Skeletal muscle cell (primary cell): ENCODE results near the gene F8.
"Not testable (repeated sequence)": the region's sequence is repeated elsewhere in the genome, so short reads cannot be mapped to it uniquely, and the experiment has no call there.

ENCODE experiments used
- DNase-seq: peaks from one replicate; pipeline ENCODE4 v3.0.0-alpha.2; 2010; ENCODE audit warnings: low read depth
- H3K4me3 ChIP-seq: 2 replicates; pipeline ENCODE4 v1.5.1; 2011; ENCODE audit warnings: low read depth, mild to moderate bottlenecking, control low read depth, low read length, moderate library complexity

The F8 gene

DNA sequence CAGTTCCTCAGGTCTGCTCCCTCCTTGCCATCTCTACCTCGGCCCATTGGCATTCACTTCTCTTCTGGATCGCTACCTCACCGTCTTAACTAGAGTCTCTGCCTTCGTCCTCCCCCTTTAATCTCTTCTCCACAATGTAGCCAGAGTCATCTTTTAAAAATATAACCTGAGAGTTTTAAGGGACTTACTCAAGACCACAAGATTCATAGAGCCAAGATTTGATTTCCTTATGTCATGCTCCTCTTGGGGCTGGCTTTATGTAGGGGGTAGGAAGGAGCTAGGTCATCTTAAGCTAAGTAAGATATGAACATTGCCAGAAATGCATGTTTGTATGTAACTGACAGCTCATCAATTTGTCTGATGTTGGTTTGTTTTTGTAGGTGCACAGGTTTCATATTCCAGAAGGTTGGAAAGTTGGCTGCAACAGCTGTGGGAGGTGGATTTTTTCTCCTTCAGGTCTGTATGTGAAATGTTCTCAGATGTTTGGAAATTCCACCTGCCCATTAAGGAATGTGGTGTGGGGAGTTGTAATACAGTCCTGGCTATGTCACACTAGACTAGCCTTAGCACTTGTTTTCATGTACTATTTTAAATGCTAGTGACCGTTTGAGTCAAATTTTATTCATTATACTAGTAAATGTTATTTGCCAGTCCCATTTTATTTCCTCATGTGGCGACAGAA lies 23.7 kb upstream of the F8 start:
- DNase-seq, result no peak
- H3K4me3 ChIP-seq, result no peak overlapping the region

DNA sequence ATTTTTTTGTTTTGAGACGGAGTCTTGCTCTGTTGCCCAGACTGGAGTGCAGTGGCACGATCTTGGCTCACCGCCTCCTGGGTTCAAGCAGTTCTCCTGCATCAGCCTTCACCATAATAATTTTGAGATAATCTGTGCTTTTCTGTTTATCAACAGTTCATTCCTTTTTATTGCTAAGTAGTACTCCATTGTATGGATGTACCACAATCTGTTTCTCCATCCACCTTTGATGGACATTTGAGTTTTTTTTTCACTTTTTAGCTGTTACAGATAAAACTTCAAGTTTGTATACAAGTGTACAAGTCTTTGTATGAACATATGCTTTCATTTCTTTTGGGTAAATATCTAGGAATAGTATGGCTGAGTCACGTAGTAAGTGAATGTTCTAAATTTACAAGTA lies 13.2 kb upstream of the F8 start:
- H3K4me3 ChIP-seq, result no peak overlapping the region
- no peak for DNase-seq

DNA sequence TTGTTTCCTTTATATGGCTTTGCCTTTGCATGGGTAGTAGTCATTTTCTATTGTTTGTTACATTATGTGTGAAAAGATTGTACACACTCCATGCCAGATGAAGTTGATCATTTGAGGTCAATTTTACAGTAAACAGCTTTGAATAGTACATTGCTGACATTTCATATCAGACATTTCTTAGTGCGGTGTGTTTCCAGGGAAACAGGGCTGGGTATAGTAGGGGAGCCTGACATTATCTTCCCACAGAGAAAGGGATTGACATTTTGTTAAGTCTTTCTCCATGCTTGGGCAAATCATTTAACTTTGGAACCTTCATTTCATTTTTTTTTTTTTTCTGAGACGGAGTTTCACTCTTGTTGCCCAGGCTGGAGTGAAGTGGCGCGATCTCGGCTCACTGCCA lies 9.1 kb upstream of the F8 start:
- no peak overlapping the region for H3K4me3 ChIP-seq
- no peak for DNase-seq

DNA sequence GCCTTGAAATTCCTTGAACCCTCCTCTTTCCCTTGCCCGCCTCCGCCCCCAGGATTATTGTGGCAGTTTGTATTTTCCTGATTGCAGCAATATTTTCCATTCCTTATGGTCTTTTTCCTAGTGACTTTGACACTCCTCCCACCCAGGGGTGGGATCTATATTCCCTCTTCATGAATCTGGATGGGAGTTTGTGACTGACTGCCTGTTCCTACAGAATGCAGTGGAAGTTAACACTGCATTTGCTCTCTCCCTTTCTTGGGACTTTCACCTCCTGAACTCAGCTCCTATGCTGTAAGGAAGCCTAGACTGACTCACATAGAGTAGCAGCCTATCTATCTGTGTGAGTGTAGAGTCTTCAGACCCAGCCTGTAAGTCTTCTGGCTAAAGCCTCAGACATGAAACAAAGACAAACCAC lies 6.4 kb upstream of the F8 start:
- H3K4me3 ChIP-seq, result no peak overlapping the region
- DNase-seq, result no peak

DNA sequence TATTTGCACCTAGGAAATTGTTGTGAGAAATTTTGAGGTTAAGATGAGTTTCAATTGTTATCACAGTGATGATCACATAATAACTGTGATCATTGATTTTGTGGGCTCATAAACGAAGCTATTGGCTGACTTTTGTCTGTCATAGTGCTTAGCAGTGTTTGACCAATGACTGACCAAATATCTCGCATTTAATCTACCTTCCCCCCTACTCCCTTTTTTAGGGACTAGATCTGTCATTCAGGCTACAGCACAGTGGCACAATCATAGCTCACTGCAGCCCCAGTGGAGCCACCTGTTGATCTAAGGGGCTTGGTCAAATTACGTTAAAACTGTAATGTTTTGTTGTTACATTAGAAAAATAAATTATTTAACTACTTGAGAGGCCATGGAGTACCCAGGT lies 5.6 kb upstream of the F8 start:
- DNase-seq, result no peak
- peak overlapping the region; percentile 67 for H3K4me3 ChIP-seq

DNA sequence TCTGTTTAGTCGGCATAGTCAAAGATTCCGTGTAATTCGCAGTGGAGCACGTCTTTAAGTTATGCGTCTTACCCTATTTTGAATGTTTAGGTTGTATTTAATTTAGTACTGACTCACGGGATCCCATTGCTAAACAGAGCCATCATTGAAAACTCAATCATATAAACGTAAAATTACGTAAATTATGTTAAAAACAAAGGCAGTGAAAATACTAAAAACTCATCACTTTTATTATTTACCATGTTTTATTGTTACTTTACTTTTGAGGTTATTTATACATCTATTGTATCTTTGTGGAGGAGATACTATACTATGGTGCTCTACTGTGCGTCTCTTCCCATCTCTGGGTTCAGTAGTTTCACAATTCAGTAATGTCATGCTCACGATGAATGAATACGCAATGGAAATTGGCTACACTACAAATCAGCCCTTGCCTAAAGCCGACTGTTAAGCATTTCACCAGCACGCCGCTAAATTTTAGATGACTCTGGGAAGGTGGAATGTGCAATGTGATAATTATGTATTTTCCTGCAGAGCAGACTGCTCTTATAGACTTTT lies 5.1 kb upstream of the F8 start:
- H3K4me3 ChIP-seq, result peak overlapping the region; percentile 67
- DNase-seq, result no peak

DNA sequence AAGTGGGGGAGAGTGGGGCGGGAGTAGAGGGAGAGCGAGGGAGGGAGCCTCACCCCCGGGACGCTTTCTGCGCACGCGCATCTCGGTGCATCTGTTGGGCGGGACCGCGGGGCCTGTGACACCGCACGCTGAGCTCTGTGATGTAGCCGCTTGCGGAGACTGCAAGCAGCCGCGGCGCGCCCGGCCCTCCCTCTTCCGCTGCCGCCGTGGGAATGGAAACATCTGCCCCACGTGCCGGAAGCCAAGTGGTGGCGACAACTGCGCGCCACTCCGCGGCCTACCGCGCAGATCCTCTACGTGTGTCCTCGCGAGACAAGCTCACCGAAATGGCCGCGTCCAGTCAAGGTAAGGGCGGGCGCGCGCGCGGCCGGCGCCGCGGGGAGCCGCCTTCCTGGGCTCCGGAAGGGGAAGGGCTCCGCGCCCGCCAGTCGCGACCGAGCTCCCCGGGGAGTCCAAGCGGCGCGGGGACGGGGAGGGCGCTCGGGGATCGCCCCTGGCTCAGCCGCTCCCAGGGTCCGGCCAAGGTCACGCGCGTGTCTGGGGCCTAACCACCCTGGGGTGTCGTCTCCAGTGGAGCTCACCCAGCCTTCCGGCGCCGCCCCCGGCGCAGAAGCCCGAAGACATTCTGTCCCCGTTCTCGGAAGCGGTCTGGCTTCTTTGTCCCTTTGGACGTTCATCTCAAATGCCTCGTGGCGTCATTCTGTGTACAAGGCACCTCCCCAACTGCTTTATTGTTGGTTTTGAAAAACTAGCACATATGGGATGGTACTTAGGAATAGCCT lies 4.4 kb upstream of the F8 start, which contains the start of gene FUNDC2:
TSS of gene FUNDC2 (plus strand) at position 118 of the 782 bp plus-strand sequence. CDS start at position 213, 95 bp downstream.
- DNase-seq, result peak; percentile 80
- H3K4me3 ChIP-seq, result peak within 1 kb of the TSS; percentile 67

DNA sequence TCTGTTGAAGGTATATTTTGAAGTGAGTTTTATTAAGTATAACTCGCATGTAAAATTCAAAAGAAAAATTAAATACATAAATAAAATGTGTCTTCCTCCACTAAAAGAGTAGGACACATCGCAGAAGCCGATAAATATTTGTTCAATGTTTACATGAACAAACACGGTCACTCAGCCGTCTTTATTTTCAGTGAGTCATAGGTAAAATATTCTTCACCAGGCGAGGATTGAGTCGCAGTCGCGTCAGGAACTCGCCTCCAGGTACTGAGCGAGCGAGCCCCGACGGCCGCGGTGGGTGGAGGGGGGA lies 3.9 kb upstream of the F8 start:
- no peak for DNase-seq
- H3K4me3 ChIP-seq, result peak overlapping the region; percentile 67

DNA sequence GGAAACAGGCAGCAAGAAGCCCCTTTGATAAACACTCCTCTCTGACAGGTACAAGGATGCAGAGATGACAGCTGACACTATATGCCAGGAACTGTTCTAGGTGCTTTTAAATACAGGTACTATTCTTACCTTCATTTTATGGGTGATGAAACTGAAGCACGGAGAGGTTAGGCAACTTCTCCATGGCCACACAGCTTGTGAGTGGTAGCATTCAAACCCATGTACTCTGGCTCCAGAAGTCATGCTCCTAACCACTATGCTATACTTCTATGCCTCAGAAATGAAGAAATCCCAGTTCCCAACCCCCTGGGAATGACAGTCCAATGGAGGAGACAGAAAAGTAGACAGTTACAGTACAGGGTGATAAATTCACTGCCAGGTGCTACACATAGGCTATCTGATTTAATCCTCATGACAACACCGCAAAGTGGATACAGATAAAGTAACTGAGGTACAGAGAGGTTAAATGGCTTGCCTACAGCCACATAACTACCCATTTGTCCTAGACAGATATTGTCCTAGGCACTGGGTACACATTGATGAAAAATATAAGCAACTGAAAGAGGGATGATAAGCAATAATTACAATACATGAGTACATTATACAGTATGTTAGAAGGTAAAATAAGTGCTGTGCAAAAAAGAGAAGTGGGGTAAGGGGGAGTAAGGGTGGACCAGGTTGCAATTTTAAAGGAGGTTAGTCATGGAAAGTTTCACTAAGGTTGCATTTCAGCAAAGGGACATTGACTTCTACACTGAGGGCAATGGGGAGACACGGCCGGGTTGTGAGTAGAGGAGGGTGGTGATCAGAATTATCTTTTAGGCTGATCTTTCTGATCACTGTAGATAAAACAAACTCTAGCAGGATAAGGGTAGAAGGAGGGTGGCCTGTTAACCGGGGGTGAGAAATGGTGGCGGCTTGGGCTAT lies 1.6 kb upstream of the F8 start:
- H3K4me3 ChIP-seq, result no peak overlapping the region
- no peak for DNase-seq

DNA sequence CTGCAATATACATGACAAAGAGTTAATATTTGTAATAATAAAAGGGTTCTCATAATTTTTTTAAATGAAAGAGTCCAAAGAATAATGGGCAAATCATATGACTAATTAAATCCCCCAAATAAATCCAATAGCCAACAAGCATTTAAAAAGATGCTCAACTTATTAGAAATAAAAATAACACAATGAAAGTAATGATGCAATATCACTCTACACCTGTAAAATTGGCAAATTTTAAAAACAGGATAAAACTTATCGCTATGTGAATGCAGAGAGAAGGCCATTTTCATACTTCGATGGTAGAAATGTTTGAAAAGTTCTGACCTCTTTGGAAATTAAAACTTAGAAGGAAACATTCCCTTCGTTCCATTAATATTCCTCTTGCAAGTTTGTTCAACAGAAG lies 1.9 kb downstream of the F8 start:
- H3K4me3 ChIP-seq, result no peak overlapping the region
- no peak for DNase-seq

DNA sequence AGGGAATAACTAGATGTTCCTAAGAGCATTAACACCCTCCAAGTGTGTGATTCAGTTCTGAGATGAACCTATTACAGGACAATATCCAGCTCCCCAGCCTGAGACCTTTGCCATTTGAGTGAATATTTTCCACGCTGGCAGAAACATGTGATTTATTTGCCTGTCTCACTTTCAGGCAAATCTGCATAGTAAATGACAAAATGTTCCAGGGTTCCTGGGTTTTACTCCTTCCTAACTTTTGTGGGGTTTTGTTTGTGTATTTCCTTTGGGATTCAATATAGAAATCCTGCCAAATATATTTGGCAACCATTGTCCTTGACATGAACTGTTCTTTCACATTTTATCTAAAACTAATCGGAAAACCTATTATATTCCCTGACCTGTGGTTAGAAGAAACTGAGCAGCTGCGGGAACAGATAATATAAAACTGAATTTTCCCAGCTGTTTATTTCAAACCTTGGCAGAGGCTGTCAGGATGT lies 12.5 kb downstream of the F8 start:
- no peak overlapping the region for H3K4me3 ChIP-seq
- no peak for DNase-seq

DNA sequence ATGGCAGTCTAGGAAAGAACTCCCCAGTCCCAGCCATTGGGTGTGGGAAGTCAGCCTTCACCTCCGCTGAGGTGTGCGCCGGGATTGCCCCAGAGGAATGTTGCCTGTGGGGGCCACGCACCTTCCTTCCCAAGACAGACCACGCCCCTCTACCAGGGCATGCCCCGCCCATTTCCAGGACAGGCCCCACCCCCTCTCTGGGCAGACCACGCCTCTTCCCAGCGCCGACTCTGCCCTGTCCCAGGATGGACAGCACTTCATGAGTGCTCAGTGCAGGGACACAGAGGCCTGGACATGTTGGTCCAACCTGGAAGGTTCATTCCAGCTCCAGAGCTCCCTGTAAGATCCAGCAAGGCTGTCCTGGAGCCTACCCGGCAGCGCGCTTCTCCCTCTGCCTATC lies 13.9 kb downstream of the F8 start:
- H3K4me3 ChIP-seq, DNase-seq: not testable (repeated sequence)

DNA sequence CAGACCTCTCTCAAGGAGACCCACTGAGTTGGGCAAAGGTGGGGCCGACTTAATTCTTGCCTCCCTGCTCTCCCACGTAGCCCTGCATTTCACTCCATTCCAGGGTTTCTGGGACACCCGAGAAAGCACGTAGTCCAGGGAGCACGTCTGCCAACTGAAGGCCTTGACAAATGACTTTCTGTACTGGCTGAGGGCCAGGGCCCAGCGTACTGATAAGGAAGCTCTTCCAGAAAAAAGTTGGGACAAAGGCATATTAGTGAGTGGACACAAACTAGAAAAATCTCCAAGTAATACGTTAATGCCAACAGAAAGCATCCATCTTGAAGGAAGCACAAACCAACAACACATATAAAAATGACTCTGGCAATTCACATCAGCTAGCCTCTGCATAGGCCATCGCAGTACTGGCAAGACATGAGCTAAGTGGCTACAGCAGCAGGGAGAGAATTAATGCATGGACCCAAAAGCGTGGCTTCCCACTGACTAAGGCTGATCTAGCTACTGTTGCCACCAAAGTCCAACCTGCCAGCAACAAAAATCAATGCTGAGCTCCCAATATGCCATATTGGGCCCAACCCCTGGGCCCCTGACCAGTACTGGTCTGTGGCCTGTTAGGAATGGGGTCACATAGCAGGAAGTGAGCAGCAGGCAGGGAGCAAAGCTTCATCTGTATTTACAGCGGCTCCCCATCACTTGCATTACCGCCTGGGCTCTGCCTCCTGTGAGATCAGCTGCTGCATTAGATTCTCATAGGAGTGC lies 15.4 kb downstream of the F8 start:
- DNase-seq, H3K4me3 ChIP-seq: not testable (repeated sequence)

DNA sequence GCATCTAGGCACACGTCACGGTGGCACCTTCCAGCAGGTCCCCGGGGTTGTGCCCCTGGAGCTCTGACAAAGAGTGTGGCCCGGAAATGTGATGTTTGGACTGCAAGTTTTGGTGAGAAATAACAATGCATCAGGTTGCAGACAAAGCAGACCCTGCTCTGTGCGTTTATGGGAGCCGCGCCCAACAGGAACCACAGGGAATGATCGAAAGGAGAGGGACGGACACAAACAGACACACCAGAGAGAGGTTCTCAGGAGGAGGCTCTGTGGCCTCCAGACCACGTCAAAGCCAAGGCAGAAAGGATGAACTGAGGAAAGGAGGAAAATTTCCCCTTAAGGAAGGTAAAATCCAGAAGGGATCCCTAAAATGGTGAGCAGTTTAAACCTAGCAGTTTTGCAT lies 16.1 kb downstream of the F8 start:
- not testable (repeated sequence) for H3K4me3 ChIP-seq

DNA sequence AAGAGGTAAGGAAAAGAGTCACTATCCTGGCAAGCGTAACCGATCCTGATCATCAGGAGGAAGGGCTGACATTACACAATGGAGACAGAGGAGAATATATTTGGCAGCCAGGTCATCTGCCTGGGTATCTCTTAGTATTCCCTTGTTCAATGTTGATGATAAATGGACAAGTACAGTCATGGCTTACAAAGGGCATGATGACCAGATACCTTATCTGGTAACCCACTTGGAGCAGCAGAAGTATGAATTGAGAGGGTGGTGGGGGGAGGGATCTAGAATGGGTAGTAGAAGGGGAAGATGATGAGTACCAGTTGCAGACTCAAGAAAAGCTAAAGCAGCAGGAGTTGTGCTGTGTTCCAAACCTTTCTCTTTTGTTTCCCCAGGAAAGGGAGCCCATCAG lies 17.3 kb downstream of the F8 start:
- no peak overlapping the region for H3K4me3 ChIP-seq
- DNase-seq, result no peak

More for the DNA sequence above, 16.1 kb downstream of the F8 start:
- not testable (repeated sequence) for DNase-seq

DNA sequence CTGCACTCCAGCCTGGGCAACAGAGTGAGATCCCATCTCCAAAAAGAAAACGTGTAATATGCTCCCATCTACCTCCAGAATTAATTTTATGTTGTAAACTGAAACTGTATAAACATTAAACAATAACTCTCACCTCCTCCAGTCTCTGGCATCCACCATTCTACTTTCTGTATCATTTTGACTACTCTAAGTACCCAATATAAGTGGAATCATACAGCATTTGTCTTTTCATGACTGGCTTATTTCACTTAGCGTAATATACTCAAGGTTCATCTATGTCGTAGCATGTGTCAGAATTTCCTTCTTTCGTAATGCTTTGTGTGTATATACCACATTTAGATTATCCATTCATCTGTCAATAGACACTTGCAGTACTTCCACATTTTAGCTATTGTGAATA lies 20.6 kb downstream of the F8 start:
- H3K4me3 ChIP-seq, result no peak overlapping the region
- no peak for DNase-seq

DNA sequence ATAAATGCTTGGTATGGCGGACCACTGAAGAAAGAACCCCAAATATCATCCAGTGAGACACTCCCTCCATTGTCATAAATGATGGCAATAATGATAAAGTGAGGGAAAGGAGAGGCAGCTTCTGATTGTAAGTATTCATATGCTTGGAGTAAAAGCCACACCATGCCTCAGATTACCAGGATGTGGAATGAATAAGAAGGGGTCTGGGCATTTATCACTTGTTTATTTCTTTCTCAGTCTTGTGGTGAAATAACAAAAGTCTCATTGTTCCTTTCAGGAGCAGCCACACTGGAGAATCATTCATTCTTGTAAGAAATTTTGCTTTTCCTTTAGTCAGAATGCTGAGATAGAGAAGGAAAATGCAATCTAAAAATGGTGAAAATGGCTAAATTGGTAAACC lies 21.7 kb downstream of the F8 start:
- no peak overlapping the region for H3K4me3 ChIP-seq

DNA sequence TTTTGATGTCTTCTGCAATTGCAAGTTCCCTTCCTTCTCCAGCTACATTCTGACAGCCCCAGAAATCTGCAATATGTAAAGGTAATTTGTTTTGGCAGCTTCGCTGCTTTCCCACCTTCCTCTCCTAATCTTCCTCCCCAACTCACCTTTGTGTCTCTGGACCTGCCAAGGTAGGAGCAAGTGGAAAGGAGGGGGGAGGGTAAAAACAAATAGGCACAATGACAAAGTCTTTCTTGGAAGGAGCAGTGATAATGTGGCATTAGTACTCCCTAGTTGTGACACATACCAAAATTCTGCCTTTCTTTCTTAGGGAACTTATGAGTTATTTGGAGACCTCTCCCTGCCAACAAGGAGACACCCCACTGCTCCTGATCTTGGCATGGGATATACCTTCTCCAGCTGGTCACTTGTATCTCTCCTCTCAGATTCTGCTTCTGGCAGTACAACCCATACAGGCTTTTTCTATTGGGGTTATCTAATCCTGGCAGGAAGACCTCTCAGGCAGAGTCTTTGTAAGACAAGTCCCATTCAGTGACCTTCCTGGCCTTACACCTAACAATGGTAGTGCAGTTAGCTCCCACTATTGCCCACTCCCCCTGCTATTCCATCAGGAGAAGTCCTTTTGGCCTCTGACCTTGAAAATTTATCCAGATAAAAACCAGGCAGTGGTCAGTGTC lies 24.2 kb downstream of the F8 start:
- DNase-seq, result no peak
- no peak overlapping the region for H3K4me3 ChIP-seq

More for the DNA sequence above, 21.7 kb downstream of the F8 start:
- DNase-seq, result no peak
